Measurements from ENCODE around the gene SARDH.
"Not testable (repeated sequence)": the region's sequence is repeated elsewhere in the genome, so short reads cannot be mapped to it uniquely, and the experiment has no call there.

SARDH gene

GRCh38 chr9:133627341-133627740 lies 110.8 kb downstream of the SARDH start:
- H3K4me3 ChIP-seq (ENCODE audit: low read depth in 1 of 2, low read length in 2 of 2), result no peak overlapping the region
- ATAC-seq (ENCODE audit: insufficient read depth, low read depth), result no peak
- H3K27ac ChIP-seq (ENCODE audit: low read length), result no peak overlapping the region
- no peak overlapping the region for H3K9ac ChIP-seq (ENCODE audit: low read depth, low read length)
- H3K9me3 ChIP-seq (ENCODE audit: insufficient read depth, low read length, severe bottlenecking), result peaks cover 3% of the 10 kb centered on the region
- H2AFZ ChIP-seq (ENCODE audit: low read depth, low read length), result no peak overlapping the region
- no peaks in the 10 kb centered on the region for H3K36me3 ChIP-seq (ENCODE audit: insufficient read depth, low read length)
- H3K4me1 ChIP-seq (ENCODE audit: insufficient read depth, low read length), result no peaks in the 10 kb centered on the region
- no peaks in the 10 kb centered on the region for H3K27me3 ChIP-seq (ENCODE audit: insufficient read depth, low read length, poor library complexity)
- no peaks in the 10 kb centered on the region for H4K20me1 ChIP-seq (ENCODE audit: insufficient read depth, low read length)
- no peak overlapping the region for H3K4me2 ChIP-seq (ENCODE audit: insufficient read depth, low read length)
- no peaks in the 10 kb centered on the region for H3K79me2 ChIP-seq (ENCODE audit: insufficient read depth, low read length)
- TF ChIP-seq EZH2 (IDR thresholded peaks at IDR 0.05; ENCODE audit: borderline replicate concordance, low read depth, low read length, severe bottlenecking), result no peak
- TF ChIP-seq, protein P1, sequence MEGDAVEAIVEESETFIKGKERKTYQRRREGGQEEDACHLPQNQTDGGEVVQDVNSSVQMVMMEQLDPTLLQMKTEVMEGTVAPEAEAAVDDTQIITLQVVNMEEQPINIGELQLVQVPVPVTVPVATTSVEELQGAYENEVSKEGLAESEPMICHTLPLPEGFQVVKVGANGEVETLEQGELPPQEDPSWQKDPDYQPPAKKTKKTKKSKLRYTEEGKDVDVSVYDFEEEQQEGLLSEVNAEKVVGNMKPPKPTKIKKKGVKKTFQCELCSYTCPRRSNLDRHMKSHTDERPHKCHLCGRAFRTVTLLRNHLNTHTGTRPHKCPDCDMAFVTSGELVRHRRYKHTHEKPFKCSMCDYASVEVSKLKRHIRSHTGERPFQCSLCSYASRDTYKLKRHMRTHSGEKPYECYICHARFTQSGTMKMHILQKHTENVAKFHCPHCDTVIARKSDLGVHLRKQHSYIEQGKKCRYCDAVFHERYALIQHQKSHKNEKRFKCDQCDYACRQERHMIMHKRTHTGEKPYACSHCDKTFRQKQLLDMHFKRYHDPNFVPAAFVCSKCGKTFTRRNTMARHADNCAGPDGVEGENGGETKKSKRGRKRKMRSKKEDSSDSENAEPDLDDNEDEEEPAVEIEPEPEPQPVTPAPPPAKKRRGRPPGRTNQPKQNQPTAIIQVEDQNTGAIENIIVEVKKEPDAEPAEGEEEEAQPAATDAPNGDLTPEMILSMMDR (IDR thresholded peaks at IDR 0.05; ENCODE audit: borderline replicate concordance, extremely low read depth, low read length, poor library complexity, severe bottlenecking), result no peak
- no peak for DNase-seq

DNA sequence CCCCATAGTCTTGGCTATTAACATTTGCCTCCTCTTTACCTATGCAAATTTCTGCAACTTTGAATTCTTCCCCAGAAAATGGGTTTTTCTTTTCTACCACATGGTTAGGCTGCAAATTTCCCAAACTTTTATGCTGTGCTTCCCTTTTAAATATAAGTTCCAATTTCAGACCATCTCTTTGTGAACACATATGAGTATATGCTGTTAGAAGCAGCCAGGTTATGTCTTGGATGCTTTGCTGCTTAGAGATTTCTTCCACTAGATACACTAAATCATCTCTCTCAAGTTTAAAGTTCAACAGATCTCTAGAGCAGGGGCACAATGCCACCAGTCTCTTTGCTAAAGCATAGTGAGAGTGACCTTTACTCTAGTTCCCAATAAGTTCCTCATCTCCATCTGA lies 112.1 kb downstream of the SARDH start:
- ATAC-seq (ENCODE audit: insufficient read depth, low read depth); DNase-seq; H2AFZ ChIP-seq (ENCODE audit: low read depth, low read length); H3K27me3 ChIP-seq (ENCODE audit: insufficient read depth, low read length, poor library complexity); H3K4me3 ChIP-seq (ENCODE audit: low read depth in 1 of 2, low read length in 2 of 2); H3K79me2 ChIP-seq (ENCODE audit: insufficient read depth, low read length); H3K9ac ChIP-seq (ENCODE audit: low read depth, low read length); H3K27ac ChIP-seq (ENCODE audit: low read length); H3K36me3 ChIP-seq (ENCODE audit: insufficient read depth, low read length); H3K9me3 ChIP-seq (ENCODE audit: insufficient read depth, low read length, severe bottlenecking); H3K4me2 ChIP-seq (ENCODE audit: insufficient read depth, low read length); H4K20me1 ChIP-seq (ENCODE audit: insufficient read depth, low read length); H3K4me1 ChIP-seq (ENCODE audit: insufficient read depth, low read length): not testable (repeated sequence)

- H3K4me1 ChIP-seq (ENCODE audit: insufficient read depth, low read length), result peaks cover 22% of the 10 kb centered on the region
- no peak overlapping the region for H3K27ac ChIP-seq (ENCODE audit: low read length)
- H3K27me3 ChIP-seq (ENCODE audit: insufficient read depth, low read length, poor library complexity), result no peaks in the 10 kb centered on the region
- H3K4me3 ChIP-seq (ENCODE audit: low read depth in 1 of 2, low read length in 2 of 2), result no peak overlapping the region
- H3K9me3 ChIP-seq (ENCODE audit: insufficient read depth, low read length, severe bottlenecking), result peaks cover 3% of the 10 kb centered on the region
- no peaks in the 10 kb centered on the region for H3K36me3 ChIP-seq (ENCODE audit: insufficient read depth, low read length)
- H3K79me2 ChIP-seq (ENCODE audit: insufficient read depth, low read length), result no peaks in the 10 kb centered on the region
- ATAC-seq (ENCODE audit: insufficient read depth, low read depth), result no peak
- no peak overlapping the region for H3K9ac ChIP-seq (ENCODE audit: low read depth, low read length)
- TF ChIP-seq, protein P1 (IDR thresholded peaks at IDR 0.05; ENCODE audit: borderline replicate concordance, extremely low read depth, low read length, poor library complexity, severe bottlenecking), result no peak
- TF ChIP-seq EZH2 (IDR thresholded peaks at IDR 0.05; ENCODE audit: borderline replicate concordance, low read depth, low read length, severe bottlenecking), result no peak
- H3K4me2 ChIP-seq (ENCODE audit: insufficient read depth, low read length), result no peak overlapping the region
- no peaks in the 10 kb centered on the region for H4K20me1 ChIP-seq (ENCODE audit: insufficient read depth, low read length)
- DNase-seq, result no peak
- no peak overlapping the region for H2AFZ ChIP-seq (ENCODE audit: low read depth, low read length)
Observed at GRCh38 chr9:133622555-133622954, 115.6 kb downstream of the SARDH start.

- H3K27ac ChIP-seq (ENCODE audit: low read length), result no peak overlapping the region
- peaks cover 3% of the 10 kb centered on the region for H3K9me3 ChIP-seq (ENCODE audit: insufficient read depth, low read length, severe bottlenecking)
- no peaks in the 10 kb centered on the region for H4K20me1 ChIP-seq (ENCODE audit: insufficient read depth, low read length)
- ATAC-seq (ENCODE audit: insufficient read depth, low read depth) (no peak), DNase-seq (no peak)
- no peak overlapping the region for H3K4me3 ChIP-seq (ENCODE audit: low read depth in 1 of 2, low read length in 2 of 2)
- no peaks in the 10 kb centered on the region for H3K79me2 ChIP-seq (ENCODE audit: insufficient read depth, low read length)
- H3K4me2 ChIP-seq (ENCODE audit: insufficient read depth, low read length), result no peak overlapping the region
- TF ChIP-seq EZH2 (IDR thresholded peaks at IDR 0.05; ENCODE audit: borderline replicate concordance, low read depth, low read length, severe bottlenecking), result no peak
- TF ChIP-seq, protein P1 (IDR thresholded peaks at IDR 0.05; ENCODE audit: borderline replicate concordance, extremely low read depth, low read length, poor library complexity, severe bottlenecking), result no peak
- no peak overlapping the region for H2AFZ ChIP-seq (ENCODE audit: low read depth, low read length)
- H3K9ac ChIP-seq (ENCODE audit: low read depth, low read length), result no peak overlapping the region
- no peaks in the 10 kb centered on the region for H3K36me3 ChIP-seq (ENCODE audit: insufficient read depth, low read length)
- H3K4me1 ChIP-seq (ENCODE audit: insufficient read depth, low read length), result peaks cover 22% of the 10 kb centered on the region
- H3K27me3 ChIP-seq (ENCODE audit: insufficient read depth, low read length, poor library complexity), result no peaks in the 10 kb centered on the region
Observed at GRCh38 chr9:133621725-133622267, 116.4 kb downstream of the SARDH start.
